ENCODE measurements around the gene CHN2.

Gene CHN2

GRCh38 chr7:29194594-29195427 is at the start of gene CHN2:
Gene CHN2, plus strand, starts transcription at chr7:29194775.
- no peak for DNase-seq (ENCODE audit: low read depth in 2 of 3, low spot score in 1 of 3)

- no peak for DNase-seq (ENCODE audit: low read depth in 2 of 3, low spot score in 1 of 3)
These were observed 49.0 kb upstream of the CHN2 start for GRCh38 chr7:29145553-29146056.

DNA sequence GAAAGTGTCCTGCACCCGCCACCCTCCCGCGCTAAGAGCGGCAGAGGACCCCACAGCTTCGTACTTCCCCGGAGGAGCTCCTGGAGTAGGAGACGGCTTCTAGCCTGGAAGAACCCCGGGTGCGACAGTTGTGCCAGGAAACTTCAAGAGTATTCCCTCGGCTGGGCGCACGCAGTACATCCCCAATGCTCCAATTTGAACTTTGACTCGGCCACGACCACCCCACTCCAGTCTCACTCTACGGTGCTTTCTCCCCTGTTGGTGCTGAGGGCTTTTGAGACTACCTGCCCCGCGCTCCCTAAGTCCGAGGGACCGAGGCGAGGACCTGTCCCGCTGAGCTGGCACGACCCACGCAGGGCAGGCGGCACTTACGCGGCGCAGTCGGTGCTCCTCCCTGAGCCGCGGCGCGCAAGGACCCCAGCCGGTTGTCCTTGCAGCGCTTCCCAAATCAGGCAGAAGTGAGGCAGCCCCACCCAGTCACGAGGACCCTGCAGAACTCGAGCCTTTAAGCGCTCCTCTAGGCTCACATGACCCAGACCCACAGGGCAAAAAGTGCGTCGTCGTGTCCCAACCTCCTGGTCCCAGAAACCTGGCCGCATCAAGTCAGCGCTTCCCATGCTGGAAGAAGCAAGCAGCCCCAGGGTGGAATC is 48.4 kb upstream of the CHN2 start, which contains the start of gene CPVL:
Gene CPVL (minus strand): TSS at position 481 of the 650 bp plus-strand sequence. CDS start 25,476 bp downstream, outside the sequence.
- no peak for DNase-seq (ENCODE audit: low read depth in 2 of 3, low spot score in 1 of 3)

GRCh38 chr7:29146888-29147609 is 47.5 kb upstream of the CHN2 start:
- no peak for DNase-seq (ENCODE audit: low read depth in 2 of 3, low spot score in 1 of 3)

DNA sequence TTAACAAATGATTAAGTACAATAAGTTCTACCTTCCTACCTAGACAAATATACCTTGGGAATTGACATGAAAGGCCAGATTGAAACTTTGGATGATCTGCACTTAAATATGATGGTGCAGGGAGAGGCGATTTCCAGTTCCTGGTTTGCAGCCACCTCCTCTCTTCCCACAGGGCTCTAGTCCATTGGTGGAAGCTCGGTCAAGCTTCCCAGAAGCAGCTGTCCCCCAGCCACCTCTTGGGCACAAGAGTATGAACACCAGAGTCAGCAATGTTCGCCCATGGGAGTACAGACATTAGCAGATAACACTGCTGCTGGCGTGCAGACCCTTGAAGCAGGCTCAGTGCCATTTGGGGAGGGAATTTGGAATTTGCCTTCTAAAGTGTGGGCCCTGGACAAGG is 46.8 kb upstream of the CHN2 start:
- DNase-seq (ENCODE audit: low read depth in 2 of 3, low spot score in 1 of 3): no peak

DNA sequence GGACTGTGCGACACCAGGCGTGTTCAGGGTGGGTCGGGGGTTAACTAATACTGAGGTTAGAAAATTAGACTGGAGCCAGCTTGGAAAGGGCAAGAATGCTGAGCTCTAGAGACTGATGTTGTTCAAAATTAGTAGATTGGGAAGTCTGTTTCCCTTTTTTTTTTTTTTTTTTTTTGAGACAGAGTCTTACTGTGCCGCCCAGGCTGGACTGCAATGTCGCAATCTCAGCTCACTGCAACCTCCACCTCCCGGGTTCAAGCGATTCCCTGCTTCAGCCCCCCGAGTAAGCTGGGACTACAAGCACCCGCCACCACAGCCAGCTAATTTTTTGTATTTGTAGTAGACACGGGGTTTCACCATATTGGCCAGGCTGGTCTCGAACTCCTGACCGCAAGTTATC is 45.5 kb upstream of the CHN2 start:
- DNase-seq (ENCODE audit: low read depth in 2 of 3, low spot score in 1 of 3): no peak

DNA sequence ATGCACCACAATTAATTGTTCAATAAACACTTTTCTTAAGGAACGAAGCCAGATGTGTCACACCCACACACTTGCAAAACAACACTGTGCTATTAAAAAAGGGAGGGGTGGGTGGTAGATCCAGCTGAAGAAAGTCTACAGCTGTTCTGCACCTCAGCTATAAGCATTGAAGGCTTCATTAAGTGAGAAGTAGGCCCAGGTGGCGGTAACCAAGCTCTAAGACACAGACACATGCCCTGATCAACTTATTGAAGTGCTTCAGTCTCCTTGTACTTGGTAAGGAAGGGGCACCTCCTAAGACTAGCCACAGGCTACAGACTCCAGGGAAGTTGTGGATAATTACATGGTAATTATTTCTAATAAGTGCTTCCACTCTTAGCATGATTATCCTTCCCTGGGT is 43.7 kb upstream of the CHN2 start:
- no peak for DNase-seq (ENCODE audit: low read depth in 2 of 3, low spot score in 1 of 3)

GRCh38 chr7:29154076-29154475 is 40.5 kb upstream of the CHN2 start:
- no peak for DNase-seq (ENCODE audit: low read depth in 2 of 3, low spot score in 1 of 3)

- no peak for DNase-seq (ENCODE audit: low read depth in 2 of 3, low spot score in 1 of 3)
These were observed 37.6 kb upstream of the CHN2 start for GRCh38 chr7:29156907-29157452.

- no peak for DNase-seq (ENCODE audit: low read depth in 2 of 3, low spot score in 1 of 3)
These were observed 35.7 kb upstream of the CHN2 start for GRCh38 chr7:29158795-29159423.

DNA sequence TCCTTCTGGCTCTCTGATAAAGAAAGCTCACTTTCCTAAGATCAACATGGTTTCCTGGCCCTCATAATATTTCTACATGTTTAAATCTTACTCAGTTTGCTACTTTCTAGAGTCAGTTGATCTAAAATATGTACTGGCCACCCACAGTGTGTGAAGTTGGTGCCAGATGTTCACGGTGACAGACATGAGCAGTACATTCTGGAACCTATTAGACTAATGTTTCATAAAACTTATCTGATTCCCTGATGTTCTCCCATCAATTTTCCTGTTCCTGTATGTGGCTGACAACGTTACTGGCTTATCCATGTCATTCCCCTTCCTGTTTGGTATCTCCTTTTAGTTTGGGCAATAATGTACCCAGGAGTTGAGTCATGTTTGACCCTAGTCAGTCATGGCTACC is 34.5 kb upstream of the CHN2 start:
- no peak for DNase-seq (ENCODE audit: low read depth in 2 of 3, low spot score in 1 of 3)

DNA sequence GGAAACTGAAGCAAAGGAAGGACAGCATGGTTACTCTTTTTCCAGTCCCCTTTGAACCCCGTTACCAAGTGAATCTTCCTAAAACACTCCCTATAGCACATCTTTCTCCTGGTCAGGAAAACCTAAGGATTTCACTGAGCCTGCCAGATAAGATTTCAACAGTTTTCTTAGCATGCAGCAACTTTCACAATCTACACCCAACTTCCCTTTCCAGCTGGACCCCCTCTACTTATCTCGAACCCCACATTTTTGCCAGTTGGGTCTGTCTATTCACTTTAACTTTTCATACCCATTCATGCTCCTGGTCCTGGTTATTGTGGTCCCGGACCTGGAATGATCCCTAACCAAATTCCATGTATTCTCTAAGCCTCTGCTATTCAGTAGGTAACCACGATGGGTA is 33.3 kb upstream of the CHN2 start:
- no peak for DNase-seq (ENCODE audit: low read depth in 2 of 3, low spot score in 1 of 3)

- DNase-seq (ENCODE audit: low read depth in 2 of 3, low spot score in 1 of 3): no peak
These were observed 32.0 kb upstream of the CHN2 start for GRCh38 chr7:29162577-29162976.

GRCh38 chr7:29163854-29164253 is 30.7 kb upstream of the CHN2 start:
- DNase-seq (ENCODE audit: low read depth in 2 of 3, low spot score in 1 of 3): no peak

DNA sequence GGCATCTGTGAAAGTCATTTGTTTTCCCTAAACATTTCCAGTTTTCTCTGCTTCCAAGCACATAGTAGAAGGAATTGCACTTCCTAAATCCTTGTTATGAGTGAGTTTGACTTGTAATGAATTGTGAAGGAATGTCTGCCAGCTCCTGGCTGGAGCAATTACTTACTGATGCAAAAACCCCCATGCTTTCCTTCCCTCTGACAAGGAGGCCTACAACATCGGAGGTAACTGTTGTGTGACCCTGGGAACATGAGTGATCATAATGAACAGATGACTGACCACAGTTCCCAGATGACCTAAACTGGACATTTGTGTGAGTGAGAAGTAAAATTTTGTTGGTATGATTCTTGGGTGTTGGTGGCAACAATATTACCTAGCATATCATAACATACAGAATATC is 26.9 kb upstream of the CHN2 start:
- DNase-seq (ENCODE audit: low read depth in 2 of 3, low spot score in 1 of 3): no peak

DNA sequence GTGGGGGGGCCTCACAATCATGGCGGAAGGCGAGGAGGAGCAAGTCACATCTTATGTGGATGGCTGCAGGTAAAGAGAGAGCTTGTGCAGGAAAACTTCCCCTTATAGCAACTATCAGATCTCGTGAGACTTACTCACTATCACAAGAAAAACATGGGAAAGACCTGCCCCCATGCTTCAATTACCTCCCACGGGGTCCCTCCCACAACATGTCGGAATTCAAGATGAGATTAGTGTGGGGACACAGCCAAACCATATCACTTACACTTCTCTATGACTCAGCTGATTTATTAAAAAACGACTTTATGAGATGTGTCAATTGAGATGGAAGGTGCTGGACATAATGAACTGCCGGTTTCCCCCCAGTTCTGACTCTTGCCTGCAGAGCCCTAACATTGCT is 23.8 kb upstream of the CHN2 start:
- DNase-seq (ENCODE audit: low read depth in 2 of 3, low spot score in 1 of 3): no peak

- DNase-seq (ENCODE audit: low read depth in 2 of 3, low spot score in 1 of 3): no peak
These were observed 21.1 kb upstream of the CHN2 start for GRCh38 chr7:29173458-29173857.

GRCh38 chr7:29177963-29178600 is 16.5 kb upstream of the CHN2 start:
- no peak for DNase-seq (ENCODE audit: low read depth in 2 of 3, low spot score in 1 of 3)

DNA sequence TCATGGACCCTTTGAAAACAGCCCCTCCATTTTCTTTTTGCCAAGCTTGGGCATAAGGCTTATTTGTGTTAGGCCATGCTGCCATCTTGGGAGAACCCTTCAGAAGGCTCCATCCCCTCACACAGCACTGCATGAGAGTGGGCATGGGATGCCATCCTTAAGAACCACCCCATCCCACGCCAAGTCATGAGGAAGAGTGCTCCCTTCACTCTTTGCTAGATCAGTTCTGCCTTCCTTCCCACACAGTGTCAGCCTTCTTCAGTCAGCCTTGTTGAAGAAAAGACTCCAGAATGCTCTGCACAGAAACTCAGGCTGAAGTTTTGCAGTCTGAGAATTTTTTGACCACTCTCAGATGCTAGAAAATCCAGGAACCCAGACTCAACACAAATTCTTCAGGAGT is 15.5 kb upstream of the CHN2 start:
- DNase-seq (ENCODE audit: low read depth in 2 of 3, low spot score in 1 of 3): no peak

DNA sequence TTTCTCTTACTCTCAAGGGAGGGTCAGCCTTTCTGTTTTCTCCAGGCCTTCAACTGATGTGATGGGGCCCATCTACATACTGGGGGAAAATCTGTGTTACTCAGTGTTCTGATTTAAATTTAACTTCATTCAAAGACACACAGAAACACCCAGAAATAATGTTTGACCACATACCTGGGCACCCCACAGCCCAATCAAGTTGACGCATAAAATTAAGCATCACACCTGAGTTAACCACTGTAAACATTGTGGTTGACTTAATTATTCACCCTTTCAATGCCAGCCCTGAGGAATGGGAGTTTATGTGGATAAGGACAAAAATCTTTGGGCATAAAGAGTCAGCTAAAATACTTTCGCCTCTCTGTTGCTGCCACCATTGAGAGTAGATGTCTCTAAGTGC is 10.0 kb upstream of the CHN2 start:
- no peak for DNase-seq (ENCODE audit: low read depth in 2 of 3, low spot score in 1 of 3)

DNA sequence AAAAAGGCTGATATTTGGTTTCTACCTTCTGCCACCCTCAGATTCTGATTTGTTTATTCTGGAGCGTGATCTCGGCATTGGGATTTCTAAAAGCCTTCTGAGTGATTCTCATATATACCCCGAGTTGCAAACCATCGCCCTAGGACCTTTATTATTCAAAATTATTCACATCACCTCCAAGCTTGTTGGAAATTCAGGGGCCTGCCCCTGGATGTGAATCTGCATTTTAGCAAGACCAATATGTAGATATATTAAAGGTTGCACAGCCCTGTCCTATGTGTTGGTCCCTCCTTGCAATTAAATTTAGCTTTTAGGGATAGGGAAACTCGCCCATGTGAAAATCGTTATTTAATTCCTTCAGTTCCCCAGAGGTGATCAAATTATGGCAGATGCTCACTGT is 9.0 kb upstream of the CHN2 start:
- no peak for DNase-seq (ENCODE audit: low read depth in 2 of 3, low spot score in 1 of 3)

Measured in stimulated activated CD4-positive, alpha-beta T cell treated with anti-CD3 and anti-CD28 coated beads, Interleukin-12 subunit alpha, Interleukin-12 subunit beta, amount 100 ng/mL, for 48 hours (primary cell).